PC-3 (cell line): Measurements from ENCODE around the gene CENPA. TPM values are rescaled to one million over a fixed set of nuclear protein-coding genes. Genes with fewer than 3 reads are reported as not detected.

Experiments used
- ATAC-seq: fragments of 200-7000 bp; cut with Tn5 transposase; 2 replicates; pipeline ENCODE4 v1.9.1; 2020; ENCODE audit warnings: mild to moderate bottlenecking, moderate library complexity
- BruUV-seq: library from RNA; stranded (reverse); fragments of 400-500 nt; replicated peaks from 2 replicates; lab custom pipeline; 2021; lab: Mats Ljungman, UMichigan
- CTCF ChIA-PET: fragments of 300-600 bp; sonication (Branson Sonifier 250); formaldehyde crosslinking; loops from one replicate; lab custom pipeline; 2022; ENCODE audit warnings: antibody characterized with exemption; lab: Charles Lee
- POLR2A ChIA-PET: fragments of 300-600 bp; sonication (Branson Sonifier 250); formaldehyde crosslinking; loops from one replicate; lab custom pipeline; 2022; ENCODE audit warnings: antibody characterized with exemption; ENCODE audit not compliant: unreplicated experiment; lab: Charles Lee
- DNase-seq: peaks from one replicate; pipeline ENCODE4 v3.0.0-alpha.2; 2015
- H2AFZ ChIP-seq: fragments of 300-600 bp; sonication (generic); 2 replicates; pipeline ENCODE4 v1.6.0; 2016; ENCODE audit warnings: antibody characterized with exemption, low read length
- H3F3A ChIP-seq: fragments of 300-600 bp; sonication (generic); one replicate; pipeline ENCODE4 v1.6.0; 2017; ENCODE audit warnings: antibody characterized with exemption, low read length, control low read depth, mild to moderate bottlenecking; ENCODE audit not compliant: unreplicated experiment
- H3K27ac ChIP-seq: fragments of 300-600 bp; sonication (generic); 2 replicates; pipeline ENCODE4 v1.5.1; 2016; ENCODE audit warnings: mild to moderate bottlenecking, low read length
- H3K27me3 ChIP-seq: fragments of 300-600 bp; sonication (generic); 2 replicates; pipeline ENCODE4 v1.6.1; 2016; ENCODE audit warnings: low read length, mixed read lengths
- H3K36me3 ChIP-seq: fragments of 300-600 bp; sonication (generic); 2 replicates; pipeline ENCODE4 v1.6.1; 2016; ENCODE audit warnings: low read depth, mixed run types, low read length, mixed read lengths
- H3K4me1 ChIP-seq: fragments of 300-600 bp; sonication (generic); 2 replicates; pipeline ENCODE4 v1.5.1; 2016; ENCODE audit warnings: low read length; ENCODE audit not compliant: insufficient read depth
- H3K4me2 ChIP-seq: fragments of 300-600 bp; sonication (generic); 2 replicates; pipeline ENCODE4 v1.6.0; 2016; ENCODE audit warnings: low read length
- H3K4me3 ChIP-seq: fragments of 300-600 bp; sonication (generic); 2 replicates; pipeline ENCODE4 v1.5.1; 2016; ENCODE audit warnings: mild to moderate bottlenecking, low read length, mixed read lengths
- H3K79me2 ChIP-seq: fragments of 300-600 bp; sonication (generic); 2 replicates; pipeline ENCODE4 v1.6.1; 2017; ENCODE audit warnings: low read length, mixed read lengths
- H3K9ac ChIP-seq: fragments of 300-600 bp; sonication (generic); 2 replicates; pipeline ENCODE4 v1.6.0; 2016; ENCODE audit warnings: mild to moderate bottlenecking, low read length
- H3K9me2 ChIP-seq: fragments of 300-600 bp; sonication (generic); replicated peaks from 2 replicates; pipeline ENCODE4 v1.6.1; 2016; ENCODE audit warnings: mixed run types, low read length, mixed read lengths
- H3K9me3 ChIP-seq: fragments of 300-600 bp; sonication (generic); 2 replicates; pipeline ENCODE4 v1.6.1; 2016; ENCODE audit warnings: low read length, mixed read lengths
- H4K20me1 ChIP-seq: fragments of 300-600 bp; sonication (generic); 2 replicates; pipeline ENCODE4 v1.6.1; 2016; ENCODE audit warnings: low read length, mixed read lengths
- CTCF ChIP-seq: fragments of 300-600 bp; sonication (generic); conservative IDR thresholded peaks from 2 replicates; pipeline ENCODE4 v1.5.1; 2017; ENCODE audit warnings: antibody characterized with exemption, low read depth, mild to moderate bottlenecking, low read length
- EZH2 ChIP-seq: fragments of 300-600 bp; sonication (generic); IDR thresholded peaks from one replicate; pipeline ENCODE4 v1.6.1; 2017; ENCODE audit warnings: antibody characterized with exemption, mild to moderate bottlenecking, low read length; ENCODE audit not compliant: unreplicated experiment
- EZH2phosphoT487 ChIP-seq: fragments of 300-600 bp; sonication (generic); IDR thresholded peaks from 2 replicates; pipeline ENCODE4 v1.6.1; 2018; ENCODE audit warnings: mild to moderate bottlenecking, antibody characterized with exemption, low read length, borderline replicate concordance
- intact Hi-C: fragments of 100-400 bp; cut with micrococcal nuclease; formaldehyde crosslinking; loops from 2 replicates; pipeline ENCODE4 v1.9.0; 2023
- total RNA-seq: library from RNA; depleted of rRNA; stranded (reverse); fragments of >200 nt; gene quantifications from 2 replicates; pipeline ENCODE4 v1.2.3, GENCODE V29; 2014

The CENPA gene
- total RNA-seq, 1 experiment from 2014 or later, result 40.8 TPM

GRCh38 chr2:26754972-26755670, 30.7 kb upstream of the CENPA start:
- no peaks in the 10 kb centered on the region for H4K20me1 ChIP-seq
- no peaks in the 10 kb centered on the region for H3K79me2 ChIP-seq
- H3K9me3 ChIP-seq, result no peaks in the 10 kb centered on the region
- intact Hi-C loops, result no loop called here
- ChIA-PET POLR2A (no interaction called here), CTCF (interaction anchor here (0.6 to 1.0 kb wide), 2 partner anchors 91 to 206 kb away, joined by 3 read pairs; no protein-coding TSS in a partner anchor)
- BruUV-seq, result no TSS peak
- H3K27ac ChIP-seq, result no peak overlapping the region
- no peaks in the 10 kb centered on the region for H3K36me3 ChIP-seq
- H3K27me3 ChIP-seq, result no peaks in the 10 kb centered on the region
- H3K4me1 ChIP-seq, result peaks cover 17% of the 10 kb centered on the region
- H3K9ac ChIP-seq, result no peak overlapping the region
- ATAC-seq (no peak), DNase-seq (peak; percentile 33)
- no peak for TF ChIP-seq EZH2phosphoT487
- no peak for TF ChIP-seq EZH2
- TF ChIP-seq CTCF, result no peak
- no peak overlapping the region for H3K4me3 ChIP-seq
- H3K4me2 ChIP-seq, result no peak overlapping the region
- H2AFZ ChIP-seq, result no peak overlapping the region
- no peaks in the 10 kb centered on the region for H3F3A ChIP-seq
- H3K9me2 ChIP-seq, result no peaks in the 10 kb centered on the region

DNA sequence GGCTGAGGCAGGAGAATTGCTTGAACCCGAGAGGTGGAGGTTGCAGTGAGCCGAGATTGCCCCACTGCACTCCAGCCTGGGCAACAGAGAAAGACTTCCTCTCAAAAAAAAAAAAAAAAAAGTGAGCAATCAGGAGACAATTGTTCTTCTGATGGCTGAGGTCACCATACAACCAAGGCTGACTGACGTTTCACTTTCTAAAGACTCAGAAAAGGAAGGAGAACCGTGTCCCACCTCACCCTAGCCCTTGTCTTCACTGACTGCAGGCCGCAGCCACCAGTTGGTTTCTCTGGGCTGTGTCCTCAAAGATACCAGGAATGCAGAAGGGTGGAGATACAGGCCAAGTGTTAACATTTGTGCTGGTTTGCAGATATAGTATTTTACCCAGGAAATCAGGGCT, 29.5 kb upstream of the CENPA start:
- POLR2A ChIA-PET, result no interaction called here
- H3K27ac ChIP-seq, result no peak overlapping the region
- no peaks in the 10 kb centered on the region for H3K27me3 ChIP-seq
- DNase-seq (no peak), ATAC-seq (no peak)
- CTCF ChIA-PET, result interaction anchor here (0.7 kb wide), 1 partner anchor 149 kb away, joined by 4 read pairs; no protein-coding TSS in a partner anchor
- intact Hi-C loops, result no loop called here
- no TSS peak for BruUV-seq
- TF ChIP-seq EZH2, result no peak
- H3K9me2 ChIP-seq, result no peaks in the 10 kb centered on the region
- no peak overlapping the region for H3K4me2 ChIP-seq
- no peaks in the 10 kb centered on the region for H3K79me2 ChIP-seq
- H3K9ac ChIP-seq, result no peak overlapping the region
- H3K9me3 ChIP-seq, result no peaks in the 10 kb centered on the region
- no peaks in the 10 kb centered on the region for H3K36me3 ChIP-seq
- H4K20me1 ChIP-seq, result no peaks in the 10 kb centered on the region
- H2AFZ ChIP-seq, result no peak overlapping the region
- H3F3A ChIP-seq, result no peaks in the 10 kb centered on the region
- H3K4me1 ChIP-seq, result peaks cover 17% of the 10 kb centered on the region
- H3K4me3 ChIP-seq, result no peak overlapping the region

GRCh38 chr2:26757873-26758789, 27.7 kb upstream of the CENPA start:
- BruUV-seq, result TSS peak; percentile 98
- H3K9me3 ChIP-seq, result no peaks in the 10 kb centered on the region
- ChIA-PET CTCF (no interaction called here), POLR2A (no interaction called here)
- H3K4me2 ChIP-seq, result peak overlapping the region; percentile 71
- H3K79me2 ChIP-seq, result no peaks in the 10 kb centered on the region
- H3K27me3 ChIP-seq, result no peaks in the 10 kb centered on the region
- TF ChIP-seq EZH2phosphoT487 (no peak), EZH2 (no peak), CTCF (no peak)
- no peaks in the 10 kb centered on the region for H3F3A ChIP-seq
- ATAC-seq (peak; percentile 94), DNase-seq (peak; percentile 97)
- peak overlapping the region; percentile 48 for H2AFZ ChIP-seq
- no peaks in the 10 kb centered on the region for H3K9me2 ChIP-seq
- no peaks in the 10 kb centered on the region for H3K36me3 ChIP-seq
- H3K4me1 ChIP-seq, result peaks cover 17% of the 10 kb centered on the region
- H3K4me3 ChIP-seq, result no peak overlapping the region
- H3K9ac ChIP-seq, result peak overlapping the region; percentile 16; the same call in 1 of the 2 replicates
- intact Hi-C loops, result no loop called here
- H4K20me1 ChIP-seq, result no peaks in the 10 kb centered on the region
- peak overlapping the region; percentile 77 for H3K27ac ChIP-seq
